GM12873 (cell line): ENCODE results near the gene CRYGN.

ENCODE experiments used
- TF ChIP-seq, protein P1 (sequence below): IDR thresholded peaks from 2 replicates; pipeline ENCODE4 v1.5.1; 2012; ENCODE audit warnings: low read depth, mild to moderate bottlenecking, moderate library complexity, low read length, control low read depth; ENCODE audit not compliant: insufficient read depth; ENCODE audit errors: missing control alignments

CRYGN gene

DNA sequence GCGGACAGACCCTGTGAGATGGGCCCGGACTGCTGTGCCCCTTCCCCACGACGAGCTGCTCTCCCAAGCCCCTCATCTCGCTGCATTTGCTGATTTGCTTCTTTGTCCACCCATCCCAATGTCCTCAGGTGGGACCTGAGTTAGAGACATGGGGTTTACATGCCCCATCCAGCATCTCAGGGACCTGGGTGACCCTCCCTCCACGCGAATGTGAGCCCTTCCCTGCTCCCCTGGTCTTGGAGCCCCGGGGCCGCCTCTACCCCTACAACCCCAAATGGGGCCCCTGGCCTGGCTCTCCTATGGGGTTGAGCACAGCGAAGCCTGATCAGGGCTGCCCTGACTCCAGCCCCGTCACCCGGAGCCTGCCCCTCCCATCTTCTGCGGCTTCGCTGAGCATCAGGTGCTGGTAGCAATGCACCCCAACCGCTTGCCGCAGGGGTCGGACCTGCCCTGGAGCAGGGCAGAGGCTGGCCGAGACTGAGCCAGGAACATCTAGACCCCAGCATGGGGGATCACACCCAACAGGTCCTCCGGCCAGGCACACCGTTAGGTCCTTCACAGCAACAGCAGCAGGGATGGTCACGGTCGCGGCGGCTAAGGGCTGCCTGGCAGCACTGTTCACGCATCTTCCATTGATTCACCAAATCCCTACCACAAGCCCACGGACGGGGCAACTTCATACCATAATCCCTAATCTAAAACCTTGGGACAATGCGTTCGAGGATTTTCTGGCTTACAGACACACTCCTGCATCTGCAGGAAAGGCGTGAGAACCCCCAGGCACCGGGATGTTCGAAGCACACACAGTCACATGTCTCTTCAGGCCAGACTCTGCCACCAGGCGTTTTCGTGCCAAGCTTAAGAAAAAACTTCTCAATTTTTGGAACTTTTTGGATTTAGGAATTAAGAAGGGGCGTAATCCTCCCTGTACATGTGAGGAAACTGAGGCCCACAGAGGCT lies 45.6 kb downstream of the CRYGN start:
- TF ChIP-seq, protein P1, sequence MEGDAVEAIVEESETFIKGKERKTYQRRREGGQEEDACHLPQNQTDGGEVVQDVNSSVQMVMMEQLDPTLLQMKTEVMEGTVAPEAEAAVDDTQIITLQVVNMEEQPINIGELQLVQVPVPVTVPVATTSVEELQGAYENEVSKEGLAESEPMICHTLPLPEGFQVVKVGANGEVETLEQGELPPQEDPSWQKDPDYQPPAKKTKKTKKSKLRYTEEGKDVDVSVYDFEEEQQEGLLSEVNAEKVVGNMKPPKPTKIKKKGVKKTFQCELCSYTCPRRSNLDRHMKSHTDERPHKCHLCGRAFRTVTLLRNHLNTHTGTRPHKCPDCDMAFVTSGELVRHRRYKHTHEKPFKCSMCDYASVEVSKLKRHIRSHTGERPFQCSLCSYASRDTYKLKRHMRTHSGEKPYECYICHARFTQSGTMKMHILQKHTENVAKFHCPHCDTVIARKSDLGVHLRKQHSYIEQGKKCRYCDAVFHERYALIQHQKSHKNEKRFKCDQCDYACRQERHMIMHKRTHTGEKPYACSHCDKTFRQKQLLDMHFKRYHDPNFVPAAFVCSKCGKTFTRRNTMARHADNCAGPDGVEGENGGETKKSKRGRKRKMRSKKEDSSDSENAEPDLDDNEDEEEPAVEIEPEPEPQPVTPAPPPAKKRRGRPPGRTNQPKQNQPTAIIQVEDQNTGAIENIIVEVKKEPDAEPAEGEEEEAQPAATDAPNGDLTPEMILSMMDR: no peak

DNA sequence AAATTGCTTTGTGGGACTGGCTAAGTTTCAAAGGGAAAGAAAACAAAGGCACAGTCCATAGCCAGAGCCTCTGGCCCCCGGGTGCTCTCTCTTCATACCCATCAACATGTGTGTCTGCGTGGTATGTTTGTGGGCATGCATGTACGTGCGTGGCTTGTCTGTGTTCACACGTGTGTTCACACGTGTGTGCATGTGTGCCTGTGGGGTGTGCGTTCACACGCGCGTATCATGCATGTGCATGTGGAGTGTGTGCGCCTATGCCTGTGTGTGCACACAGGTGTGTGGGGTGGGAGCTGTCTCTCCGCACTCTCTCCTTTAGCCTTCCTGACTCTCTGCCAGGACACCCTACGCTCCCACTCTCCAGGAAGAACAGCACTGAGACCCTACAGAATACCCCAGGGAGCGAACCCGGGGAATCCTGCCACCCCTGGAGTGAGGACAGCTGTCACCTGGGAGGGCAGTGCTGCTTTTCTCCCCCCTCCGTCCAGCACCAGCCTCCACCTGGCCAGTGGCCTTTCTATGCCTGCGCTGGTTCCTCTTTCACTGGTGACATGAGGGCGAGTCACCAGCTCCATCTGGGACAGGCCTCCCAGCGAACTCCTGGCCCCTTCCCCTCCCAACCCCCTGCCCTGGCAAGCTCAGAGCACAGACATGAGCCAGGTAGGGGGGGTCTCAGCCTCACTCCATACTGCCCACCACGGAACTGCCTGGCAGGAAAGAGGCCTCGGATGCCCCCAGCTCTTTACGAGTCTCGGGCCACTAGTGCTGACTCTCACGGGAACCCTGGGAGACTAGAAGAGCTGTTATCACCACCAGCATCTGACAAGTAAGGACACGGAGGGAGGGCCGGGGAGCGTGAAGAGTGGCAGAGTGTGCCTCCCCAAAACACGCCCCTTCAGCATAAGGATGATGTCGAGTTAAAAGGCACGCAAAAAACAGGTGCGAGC lies 46.6 kb downstream of the CRYGN start:
- TF ChIP-seq, protein P1: no peak

DNA sequence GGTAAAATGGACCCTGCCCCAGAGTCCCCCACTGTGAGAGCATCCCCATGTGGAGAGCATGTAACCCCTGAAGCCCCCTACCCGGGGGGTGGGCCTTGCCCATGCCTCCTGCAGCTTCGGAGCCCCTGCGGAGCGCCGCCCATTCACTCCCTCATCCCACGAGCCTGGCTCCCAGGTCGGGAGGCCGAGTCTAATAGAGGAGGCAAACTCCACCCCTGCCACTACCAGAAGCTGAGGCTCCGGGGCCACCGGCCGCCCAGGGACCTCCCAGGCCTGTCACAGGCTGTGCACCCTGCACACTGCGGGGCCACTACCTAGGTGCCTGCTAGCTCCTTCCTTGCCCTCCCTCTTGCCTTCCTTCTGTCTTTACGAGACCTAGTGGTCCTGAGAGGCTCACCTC lies 47.5 kb downstream of the CRYGN start:
- TF ChIP-seq, protein P1: no peak

DNA sequence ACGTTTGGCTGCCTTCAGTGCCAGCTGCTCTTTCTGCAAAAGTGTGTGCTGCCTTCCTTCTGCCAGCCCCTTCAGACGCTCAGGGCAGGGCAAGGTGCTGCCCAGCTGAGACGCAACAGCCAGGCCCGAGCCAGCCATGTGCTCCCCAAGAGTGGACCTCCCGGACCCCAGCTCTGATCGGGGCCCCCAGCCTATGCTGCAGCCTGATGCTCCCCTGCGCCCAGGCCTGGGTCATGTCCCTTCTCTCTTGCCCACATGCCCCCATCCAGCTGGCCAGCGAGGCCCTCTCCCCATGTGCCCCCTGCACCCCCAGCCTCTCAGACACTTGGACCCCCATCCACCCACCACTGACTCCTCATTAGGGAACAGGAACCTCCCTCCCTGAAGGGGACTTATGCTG lies 47.9 kb downstream of the CRYGN start:
- TF ChIP-seq, protein P1: no peak

DNA sequence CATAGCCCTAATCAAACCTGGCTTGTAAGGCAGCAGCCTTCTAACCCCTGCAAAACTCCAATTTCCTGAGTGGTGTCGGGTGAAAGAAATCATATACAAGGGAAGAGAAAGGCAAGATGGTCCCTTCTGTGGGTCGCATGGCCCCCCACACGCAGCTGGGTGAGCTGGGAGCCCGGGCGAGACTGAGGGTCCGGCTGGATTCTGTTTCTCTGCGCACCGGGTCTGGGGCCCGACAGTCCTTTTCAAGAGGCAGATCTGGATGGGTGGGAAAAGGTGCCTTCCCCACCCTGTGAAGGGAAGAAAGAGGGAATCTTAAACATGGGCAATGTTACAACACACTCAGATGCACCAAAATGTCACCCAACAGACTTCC lies 48.6 kb downstream of the CRYGN start:
- TF ChIP-seq, protein P1: no peak

DNA sequence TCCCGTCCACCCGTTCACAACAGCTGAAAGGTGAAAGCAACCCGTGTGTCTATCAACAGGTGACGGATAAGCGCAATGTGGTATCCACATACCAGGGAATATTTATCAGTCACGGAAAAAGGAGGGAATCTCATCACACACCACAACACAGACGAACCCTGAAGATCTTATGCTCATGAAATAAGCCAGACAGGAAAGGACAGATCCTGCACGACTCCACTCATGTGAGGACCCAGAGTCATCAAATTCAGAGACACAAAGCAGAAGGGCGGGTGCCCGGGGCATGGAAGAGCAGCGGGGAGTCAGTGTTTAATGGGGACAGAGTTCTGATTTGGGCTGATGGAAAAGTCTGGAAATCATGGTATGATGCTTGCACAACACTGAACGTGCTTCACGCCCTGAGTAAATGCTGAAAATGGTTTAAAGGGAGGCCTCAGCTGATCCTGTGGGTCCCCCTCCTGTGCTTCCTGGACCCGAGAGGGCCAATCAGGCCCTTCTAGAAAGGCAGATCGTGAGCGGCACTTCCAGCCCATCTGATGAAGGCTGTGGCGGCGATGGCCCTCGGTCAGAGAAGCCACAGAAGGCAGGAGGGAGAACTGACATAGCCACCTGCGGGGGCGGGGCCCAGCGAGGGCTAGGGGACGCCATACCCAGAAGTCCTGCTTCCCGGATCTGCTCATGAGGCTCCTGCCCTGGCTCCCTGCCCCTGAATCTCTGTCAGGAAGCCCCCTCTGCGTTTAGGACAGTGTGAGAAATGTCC lies 49.2 kb downstream of the CRYGN start:
- TF ChIP-seq, protein P1: no peak
